Stomach smooth muscle (tissue), 2 donors: ENCODE measurements around the gene FSCN2.

Experiments
- H3K27ac ChIP-seq: one replicate; pipeline ENCODE4 v1.7.0; 2013; ENCODE audit warnings: mild to moderate bottlenecking, low read length, inconsistent platforms
- H3K27me3 ChIP-seq, 2 donors: one replicate each; pipeline ENCODE4 v1.7.0; 2013; ENCODE audit warnings: low read length in 2 of 2; ENCODE audit not compliant: insufficient read depth in 2 of 2, control insufficient read depth in 1 of 2
- H3K36me3 ChIP-seq, 2 donors: one replicate each; pipeline ENCODE4 v1.7.0; 2013; ENCODE audit warnings: low read length in 2 of 2; ENCODE audit not compliant: control insufficient read depth in 2 of 2, insufficient read depth in 2 of 2
- H3K4me1 ChIP-seq: one replicate; pipeline ENCODE4 v1.7.0; 2013; ENCODE audit warnings: low read length; ENCODE audit not compliant: control insufficient read depth, insufficient read depth
- H3K4me3 ChIP-seq, 2 donors: one replicate each; pipeline ENCODE4 v1.7.0; 2013; ENCODE audit warnings: low read length in 2 of 2
- H3K9ac ChIP-seq, 2 donors: one replicate each; pipeline ENCODE4 v1.7.0; 2013; ENCODE audit warnings: low read length in 2 of 2, mild to moderate bottlenecking in 1 of 2
- H3K9me3 ChIP-seq, 2 donors: one replicate each; pipeline ENCODE4 v1.7.0; 2013; ENCODE audit warnings: low read length in 2 of 2; ENCODE audit not compliant: control insufficient read depth in 2 of 2
- donor health status: healthy.
- donor health status: Pancreatic carcinoma.

Gene FSCN2

GRCh38 chr17:81538651-81539570 is 10.7 kb downstream of the FSCN2 start:
- no peaks in the 10 kb centered on the region for H3K9me3 ChIP-seq
- no peak overlapping the region for H3K9ac ChIP-seq
- H3K27ac ChIP-seq = no peak overlapping the region
- H3K4me1 ChIP-seq = peaks cover 12% of the 10 kb centered on the region
- peaks cover 24 to 36% of the 10 kb centered on the region in 2 donors for H3K27me3 ChIP-seq
- peaks cover 4 to 19% of the 10 kb centered on the region in 2 donors for H3K36me3 ChIP-seq
- H3K4me3 ChIP-seq = no peak overlapping the region

GRCh38 chr17:81539571-81539900 is 11.4 kb downstream of the FSCN2 start:
- peaks cover 4 to 25% of the 10 kb centered on the region in 2 donors for H3K36me3 ChIP-seq
- no peak overlapping the region for H3K9ac ChIP-seq
- peaks cover 12% of the 10 kb centered on the region for H3K4me1 ChIP-seq
- no peak overlapping the region for H3K4me3 ChIP-seq
- H3K27ac ChIP-seq = no peak overlapping the region
- H3K27me3 ChIP-seq = peaks cover 22 to 29% of the 10 kb centered on the region in 2 donors
- no peaks in the 10 kb centered on the region for H3K9me3 ChIP-seq

GRCh38 chr17:81539961-81540675 is 11.9 kb downstream of the FSCN2 start:
- H3K9ac ChIP-seq = no peak overlapping the region
- H3K4me1 ChIP-seq = peaks cover 12% of the 10 kb centered on the region
- H3K36me3 ChIP-seq = peaks cover 4 to 29% of the 10 kb centered on the region in 2 donors
- H3K27me3 ChIP-seq = peaks cover 18 to 24% of the 10 kb centered on the region in 2 donors
- no peaks in the 10 kb centered on the region for H3K9me3 ChIP-seq
- no peak overlapping the region for H3K4me3 ChIP-seq
- no peak overlapping the region for H3K27ac ChIP-seq

GRCh38 chr17:81540676-81541027 is 12.5 kb downstream of the FSCN2 start:
- peaks cover 5 to 32% of the 10 kb centered on the region in 2 donors for H3K36me3 ChIP-seq

GRCh38 chr17:81541123-81541522 is 12.9 kb downstream of the FSCN2 start:
- Histone ChIP-seq H3K27ac (no peak overlapping the region), H3K27me3 (peaks cover 13 to 19% of the 10 kb centered on the region in 2 donors), H3K9me3 (no peaks in the 10 kb centered on the region), H3K4me3 (no peak overlapping the region), H3K9ac (no peak overlapping the region), H3K4me1 (peaks cover 12% of the 10 kb centered on the region), H3K36me3 (peaks cover 10 to 36% of the 10 kb centered on the region in 2 donors)

More at GRCh38 chr17:81540676-81541027, 12.5 kb downstream of the FSCN2 start:
- Histone ChIP-seq H3K27ac (no peak overlapping the region), H3K9me3 (no peaks in the 10 kb centered on the region), H3K4me1 (peaks cover 12% of the 10 kb centered on the region), H3K27me3 (peaks cover 18 to 24% of the 10 kb centered on the region in 2 donors), H3K4me3 (no peak overlapping the region), H3K9ac (no peak overlapping the region)

- peaks cover under 1% of the 10 kb centered on the region for H3K4me1 ChIP-seq
- H3K27ac ChIP-seq = no peak overlapping the region
- H3K27me3 ChIP-seq = peaks cover 4 to 5% of the 10 kb centered on the region in 2 donors
- no peak overlapping the region for H3K4me3 ChIP-seq
- H3K9me3 ChIP-seq = no peaks in the 10 kb centered on the region
- peaks cover 19 to 47% of the 10 kb centered on the region in 2 donors for H3K36me3 ChIP-seq
- no peak overlapping the region for H3K9ac ChIP-seq
Measured at GRCh38 chr17:81542431-81543338, 14.5 kb downstream of the FSCN2 start.

GRCh38 chr17:81543339-81543675 is 15.1 kb downstream of the FSCN2 start:
- Histone ChIP-seq H3K4me1 (no peaks in the 10 kb centered on the region), H3K27ac (no peak overlapping the region), H3K27me3 (no peaks in the 10 kb centered on the region), H3K9me3 (no peaks in the 10 kb centered on the region), H3K9ac (no peak overlapping the region), H3K36me3 (peaks cover 19 to 48% of the 10 kb centered on the region in 2 donors), H3K4me3 (no peak overlapping the region)

GRCh38 chr17:81543756-81544155 is 15.6 kb downstream of the FSCN2 start:
- no peaks in the 10 kb centered on the region for H3K9me3 ChIP-seq
- H3K4me1 ChIP-seq = no peaks in the 10 kb centered on the region
- no peaks in the 10 kb centered on the region for H3K27me3 ChIP-seq
- H3K9ac ChIP-seq = no peak overlapping the region
- H3K36me3 ChIP-seq = peaks cover 19 to 48% of the 10 kb centered on the region in 2 donors
- no peak overlapping the region for H3K27ac ChIP-seq
- H3K4me3 ChIP-seq = no peak overlapping the region

- no peaks in the 10 kb centered on the region for H3K27me3 ChIP-seq
- no peak overlapping the region for H3K4me3 ChIP-seq
- peaks cover 19 to 51% of the 10 kb centered on the region in 2 donors for H3K36me3 ChIP-seq
- H3K9me3 ChIP-seq = no peaks in the 10 kb centered on the region
- H3K27ac ChIP-seq = no peak overlapping the region
- no peak overlapping the region for H3K9ac ChIP-seq
- no peaks in the 10 kb centered on the region for H3K4me1 ChIP-seq
Measured at GRCh38 chr17:81544281-81544974, 16.3 kb downstream of the FSCN2 start.
